Tibial nerve (tissue), 3 donors: Measurements from ENCODE around the gene S100A6.
"Not testable (repeated sequence)": the region's sequence is repeated elsewhere in the genome, so short reads cannot be mapped to it uniquely, and the experiment has no call there.

ENCODE experiments used
- CTCF ChIP-seq, 5 experiments: fragments of 200-600 bp in 3 of 5; fragments of 450-650 bp in 2 of 5; sonication (generic) in 3 of 5; IDR thresholded peaks; one replicate each; pipeline ENCODE4 v1.5.1; 2016 to 2019; ENCODE audit warnings: antibody characterized with exemption in 5 of 5, mild to moderate bottlenecking in 3 of 5, moderate library complexity in 2 of 5
- POLR2A ChIP-seq, 2 donors: fragments of 450-650 bp; IDR thresholded peaks; one replicate each; pipeline ENCODE4 v1.6.1; 2017; ENCODE audit warnings: antibody characterized with exemption in 2 of 2, mild to moderate bottlenecking in 2 of 2, moderate library complexity in 2 of 2

DNA sequence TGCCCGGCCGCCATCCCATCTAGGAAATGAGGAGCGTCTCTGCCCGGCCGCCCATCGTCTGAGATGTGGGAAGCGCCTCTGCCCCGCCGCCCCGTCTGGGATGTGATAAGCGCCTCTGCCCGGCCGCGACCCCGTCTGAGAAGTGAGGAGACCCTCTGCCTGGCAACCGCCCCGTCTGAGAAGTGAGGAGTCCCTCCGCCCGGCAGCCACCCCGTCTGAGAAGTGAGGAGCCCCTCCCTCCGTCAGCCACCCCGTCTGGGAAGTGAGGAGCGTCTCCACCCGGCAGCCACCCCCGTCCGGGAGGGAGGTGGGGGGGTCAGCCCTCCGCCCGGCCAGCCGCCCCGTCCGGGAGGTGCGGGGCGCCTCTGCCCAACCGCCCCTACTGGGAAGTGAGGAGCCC lies 47.0 kb upstream of the S100A6 start:
- TF ChIP-seq CTCF, POLR2A (IDR thresholded peaks at IDR 0.05): not testable (repeated sequence)
